Upper lobe of right lung (tissue), 1 donor: ENCODE data around the gene CCDC83. TPM values are rescaled to one million over a fixed set of nuclear protein-coding genes. Genes with fewer than 3 reads are reported as not detected.

Experiments used
- ATAC-seq: fragments of 200-7000 bp; cut with Tn5 transposase; one replicate; pipeline ENCODE4 v1.9.1; 2020; ENCODE audit warnings: mild to moderate bottlenecking, moderate library complexity
- DNase-seq: peaks from one replicate; pipeline ENCODE4 v3.0.0-alpha.2; 2020
- H3K27ac ChIP-seq: fragments of 200-600 bp; one replicate; pipeline ENCODE4 v1.8.0; 2022
- H3K27me3 ChIP-seq: fragments of 200-600 bp; one replicate; pipeline ENCODE4 v1.8.0; 2022; ENCODE audit warnings: mild to moderate bottlenecking
- H3K36me3 ChIP-seq: fragments of 200-600 bp; one replicate; pipeline ENCODE4 v1.8.0; 2022
- H3K4me1 ChIP-seq: fragments of 200-600 bp; one replicate; pipeline ENCODE4 v1.8.0; 2022
- H3K4me3 ChIP-seq: fragments of 200-600 bp; one replicate; pipeline ENCODE4 v1.8.0; 2022; ENCODE audit warnings: mild to moderate bottlenecking
- H3K9me3 ChIP-seq: fragments of 200-600 bp; one replicate; pipeline ENCODE4 v1.8.0; 2022
- intact Hi-C: fragments of 100-400 bp; cut with DNase I; formaldehyde crosslinking; loops from one replicate; pipeline ENCODE4 v1.11.0; 2022
- long read RNA-seq: library from polyadenylated mRNA; unstranded; transcript quantifications from one replicate; pipeline ENCODE4 v2.0.0, GENCODE V29; 2021
- total RNA-seq: library from RNA; stranded (reverse); fragmentation: NEBNext Ultra II Directional; extraction: Animal tissue kit (Norgen Biotek cat#: 25700); gene quantifications from one replicate; pipeline ENCODE4 v1.2.1, GENCODE V29; 2021
- TF ChIP-seq, protein P1 (sequence below): fragments of 200-600 bp; IDR thresholded peaks from one replicate; pipeline ENCODE4 v1.8.0; 2022; ENCODE audit warnings: antibody characterized with exemption
- donor health status: DM: no; HTN: yes; CAD: no; lungs with severe emphysema.

The CCDC83 gene
- not detected for total RNA-seq
- long read RNA-seq, result 0 reads

DNA sequence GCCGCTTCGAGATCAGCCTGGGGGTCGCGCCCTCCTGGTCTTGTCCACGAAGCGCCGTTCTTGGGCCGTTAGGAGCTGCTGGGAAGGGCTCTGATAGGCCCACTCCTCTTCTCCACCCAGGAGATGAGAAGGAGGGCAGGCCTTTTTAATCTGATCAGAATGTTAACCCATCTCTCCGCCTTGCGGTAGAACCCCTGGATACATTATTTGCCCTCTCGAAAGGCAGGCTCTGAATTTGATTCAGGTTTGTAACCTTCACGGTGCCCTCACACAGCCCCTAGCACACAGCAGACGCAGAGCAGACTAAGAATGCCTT is at the start of gene CCDC83:
Gene CCDC83, plus strand, starts transcription at position 43 of the 316 bp plus-strand sequence. CDS start 9,741 bp downstream, outside the sequence.
- DNase-seq (no peak), ATAC-seq (no peak)
- Histone ChIP-seq H3K4me3 (peak within 1 kb of the TSS; percentile 72), H3K4me1 (peaks cover 8% of the 10 kb centered on the region), H3K9me3 (no peaks in the 10 kb centered on the region), H3K27me3 (no peaks in the 10 kb centered on the region), H3K36me3 (no peaks in the 10 kb centered on the region), H3K27ac (peak within 1 kb of the TSS; percentile 95)
- TF ChIP-seq, protein P1, sequence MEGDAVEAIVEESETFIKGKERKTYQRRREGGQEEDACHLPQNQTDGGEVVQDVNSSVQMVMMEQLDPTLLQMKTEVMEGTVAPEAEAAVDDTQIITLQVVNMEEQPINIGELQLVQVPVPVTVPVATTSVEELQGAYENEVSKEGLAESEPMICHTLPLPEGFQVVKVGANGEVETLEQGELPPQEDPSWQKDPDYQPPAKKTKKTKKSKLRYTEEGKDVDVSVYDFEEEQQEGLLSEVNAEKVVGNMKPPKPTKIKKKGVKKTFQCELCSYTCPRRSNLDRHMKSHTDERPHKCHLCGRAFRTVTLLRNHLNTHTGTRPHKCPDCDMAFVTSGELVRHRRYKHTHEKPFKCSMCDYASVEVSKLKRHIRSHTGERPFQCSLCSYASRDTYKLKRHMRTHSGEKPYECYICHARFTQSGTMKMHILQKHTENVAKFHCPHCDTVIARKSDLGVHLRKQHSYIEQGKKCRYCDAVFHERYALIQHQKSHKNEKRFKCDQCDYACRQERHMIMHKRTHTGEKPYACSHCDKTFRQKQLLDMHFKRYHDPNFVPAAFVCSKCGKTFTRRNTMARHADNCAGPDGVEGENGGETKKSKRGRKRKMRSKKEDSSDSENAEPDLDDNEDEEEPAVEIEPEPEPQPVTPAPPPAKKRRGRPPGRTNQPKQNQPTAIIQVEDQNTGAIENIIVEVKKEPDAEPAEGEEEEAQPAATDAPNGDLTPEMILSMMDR, result no peak
- intact Hi-C loops, result no loop called here

DNA sequence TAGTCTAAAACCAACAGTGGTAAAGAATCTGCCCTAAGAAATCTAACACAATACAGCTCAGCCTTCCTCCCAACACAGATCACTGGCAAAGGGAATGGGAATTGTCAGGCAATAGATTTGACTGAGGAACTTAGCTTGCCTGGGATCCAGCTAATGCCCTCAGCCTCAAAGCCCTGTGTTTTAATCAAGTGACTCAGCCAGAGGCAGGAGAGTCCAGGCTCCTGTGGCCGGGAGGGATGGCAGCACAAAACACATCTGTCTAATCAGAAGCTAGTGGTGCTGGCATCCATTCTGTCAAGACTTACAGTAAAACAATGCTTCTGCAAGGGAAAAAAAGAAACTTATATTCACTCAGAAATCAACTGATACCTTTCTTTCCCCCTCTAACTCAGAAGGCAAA is 49.8 kb upstream of the CCDC83 start:
- no peaks in the 10 kb centered on the region for H3K36me3 ChIP-seq
- no peaks in the 10 kb centered on the region for H3K9me3 ChIP-seq
- no peak overlapping the region for H3K27ac ChIP-seq
- H3K4me1 ChIP-seq, result peaks cover 9% of the 10 kb centered on the region
- H3K27me3 ChIP-seq, result no peaks in the 10 kb centered on the region
- no peak for ATAC-seq
- intact Hi-C loops, result no loop called here
- DNase-seq, result no peak
- TF ChIP-seq, protein P1, result no peak
- H3K4me3 ChIP-seq, result no peak overlapping the region

DNA sequence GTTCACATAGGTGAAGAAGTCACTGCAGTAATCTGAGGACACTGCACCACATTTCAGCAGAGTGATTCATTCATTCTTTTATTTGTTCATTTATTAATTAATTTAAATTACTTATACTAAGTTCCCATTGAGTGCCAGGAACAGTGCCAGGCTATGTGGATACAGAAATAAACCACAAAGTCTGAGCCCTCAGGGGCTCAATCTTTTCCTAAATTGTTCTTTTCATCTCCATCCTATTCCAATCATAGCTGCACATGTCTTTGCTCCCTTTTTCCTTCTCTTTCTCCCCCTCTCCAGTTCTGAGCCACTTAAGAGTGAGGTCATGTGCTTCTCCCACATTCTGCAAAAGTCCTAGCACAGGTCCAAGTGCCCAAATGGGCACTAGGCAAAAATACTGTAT is 49.2 kb upstream of the CCDC83 start:
- TF ChIP-seq, protein P1, result no peak
- intact Hi-C loops, result no loop called here
- Histone ChIP-seq H3K4me3 (no peak overlapping the region), H3K9me3 (no peaks in the 10 kb centered on the region), H3K27me3 (no peaks in the 10 kb centered on the region), H3K4me1 (peaks cover 12% of the 10 kb centered on the region), H3K36me3 (no peaks in the 10 kb centered on the region), H3K27ac (no peak overlapping the region)
- DNase-seq (no peak), ATAC-seq (no peak)

DNA sequence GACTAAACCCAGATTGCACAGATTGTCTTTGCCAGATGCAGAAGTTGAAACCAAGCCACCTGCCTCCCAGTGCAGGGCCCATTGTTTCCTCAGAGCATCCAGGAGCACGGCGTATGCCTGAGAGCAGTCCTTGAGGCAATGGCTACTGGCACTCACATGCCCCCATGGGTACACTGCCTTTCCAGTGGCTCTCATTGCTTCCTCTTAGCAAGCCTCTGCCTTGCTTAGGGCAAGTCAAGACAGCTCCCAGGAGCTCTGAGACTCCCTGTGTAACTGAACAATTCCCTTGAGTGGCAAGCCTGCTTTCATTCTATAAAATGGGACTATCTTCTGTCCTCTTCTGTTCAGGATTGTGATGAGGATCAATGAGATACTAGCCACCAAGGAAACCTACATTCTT is 48.3 kb upstream of the CCDC83 start:
- Histone ChIP-seq H3K4me3 (no peak overlapping the region), H3K36me3 (no peaks in the 10 kb centered on the region), H3K27me3 (no peaks in the 10 kb centered on the region), H3K4me1 (peaks cover 18% of the 10 kb centered on the region), H3K27ac (no peak overlapping the region), H3K9me3 (no peaks in the 10 kb centered on the region)
- TF ChIP-seq, protein P1, result no peak
- intact Hi-C loops, result no loop called here
- ATAC-seq (no peak), DNase-seq (no peak)

DNA sequence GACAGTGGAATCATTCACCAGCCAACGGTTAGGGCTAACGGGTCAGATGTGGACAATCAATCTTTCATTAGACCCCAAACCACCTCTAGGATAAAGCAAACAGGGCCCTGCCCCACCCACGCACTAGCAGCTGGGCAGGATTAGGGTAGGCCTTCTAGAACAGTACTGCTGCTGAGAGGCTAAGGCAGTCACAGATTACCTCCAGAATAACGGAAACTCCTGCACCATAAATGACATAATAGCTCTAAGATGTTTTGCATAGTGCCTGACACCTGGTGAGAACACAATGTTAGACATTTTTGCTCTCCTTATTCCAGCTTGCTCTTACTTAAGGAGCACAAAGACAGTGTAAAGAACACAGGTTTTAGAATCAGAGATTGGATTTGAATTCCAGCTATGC is 46.0 kb upstream of the CCDC83 start:
- no peaks in the 10 kb centered on the region for H3K36me3 ChIP-seq
- DNase-seq (no peak), ATAC-seq (no peak)
- intact Hi-C loops, result no loop called here
- TF ChIP-seq, protein P1, result no peak
- no peaks in the 10 kb centered on the region for H3K9me3 ChIP-seq
- no peak overlapping the region for H3K27ac ChIP-seq
- peak overlapping the region; percentile 71 for H3K4me3 ChIP-seq
- H3K4me1 ChIP-seq, result peaks cover 18% of the 10 kb centered on the region
- no peaks in the 10 kb centered on the region for H3K27me3 ChIP-seq

DNA sequence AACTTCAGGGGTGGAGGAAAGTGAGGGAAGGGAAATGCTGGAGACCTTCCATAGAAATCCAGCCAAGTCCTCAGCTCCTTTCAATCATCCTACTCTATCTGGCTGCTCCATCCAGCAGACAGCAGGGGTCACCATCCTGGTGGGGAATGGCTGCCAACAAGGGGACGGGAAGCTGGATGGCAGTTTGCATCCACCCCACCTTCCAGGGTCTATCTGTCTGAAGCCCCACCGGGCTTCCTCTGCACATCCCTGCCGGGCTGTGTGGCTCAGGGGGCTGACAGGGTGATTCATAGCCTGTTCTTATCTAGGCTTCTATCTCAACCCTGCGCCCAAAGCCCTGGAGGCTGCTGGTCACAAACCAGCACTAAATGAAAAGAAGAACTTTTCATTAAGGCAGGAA is 45.3 kb upstream of the CCDC83 start:
- H3K27me3 ChIP-seq, result no peaks in the 10 kb centered on the region
- H3K4me1 ChIP-seq, result peaks cover 18% of the 10 kb centered on the region
- peak overlapping the region; percentile 71 for H3K4me3 ChIP-seq
- DNase-seq (no peak), ATAC-seq (no peak)
- intact Hi-C loops, result no loop called here
- H3K27ac ChIP-seq, result peak overlapping the region; percentile 66
- H3K36me3 ChIP-seq, result no peaks in the 10 kb centered on the region
- TF ChIP-seq, protein P1, result peak; percentile 17
- H3K9me3 ChIP-seq, result no peaks in the 10 kb centered on the region
